H1 (cell line): Measurements from ENCODE around the gene DISP3. TPM values are rescaled to one million over a fixed set of nuclear protein-coding genes. Genes with fewer than 3 reads are reported as not detected.

Source experiments
- CEBPB ChIP-seq: IDR thresholded peaks from 2 replicates; pipeline ENCODE4 v1.6.1; 2012; ENCODE audit warnings: low read depth, low read length
- PHF8 ChIP-seq: fragments of 200-600 bp; sonication (generic); conservative IDR thresholded peaks from 2 replicates; pipeline ENCODE4 v1.7.1; 2012; ENCODE audit warnings: low read depth, mild to moderate bottlenecking, inconsistent platforms, low read length, moderate library complexity
- RBBP5 ChIP-seq: IDR thresholded peaks from 2 replicates; pipeline ENCODE4 v1.7.1; 2012; ENCODE audit warnings: low read depth, mild to moderate bottlenecking, inconsistent platforms, low read length, moderate library complexity, borderline replicate concordance
- RXRA ChIP-seq: IDR thresholded peaks from 2 replicates; pipeline ENCODE4 v1.6.1; 2011; ENCODE audit warnings: low read depth, mild to moderate bottlenecking, low read length, moderate library complexity; ENCODE audit not compliant: insufficient read depth
- SP2 ChIP-seq: IDR thresholded peaks from 2 replicates; pipeline ENCODE4 v1.6.1; 2012; ENCODE audit warnings: mild to moderate bottlenecking, low read length, inconsistent platforms
- polyA plus RNA-seq, 7 experiments: library from polyadenylated mRNA; depleted of rRNA in 3 of 7; stranded (reverse) in 5 of 7; unstranded in 2 of 7; fragments of >200 nt in 5 of 7; fragments of 200-250 nt in 2 of 7; gene quantifications; 1 replicate in 5 of 7; 2 replicates in 1 of 7; 4 replicates in 1 of 7; pipeline versions ENCODE4 v1.2.1 to v1.2.3, GENCODE V29; 2011 to 2013; ENCODE audit warnings: missing spikeins in 2 of 7, mixed read lengths in 2 of 7
- total RNA-seq: library from RNA; stranded (reverse); fragmentation: NEBNext Ultra II Directional; extraction: Animal tissue kit (Norgen Biotek cat#: 25700); gene quantifications from 2 replicates; pipeline ENCODE4 v1.2.1, GENCODE V29; 2021
- TF ChIP-seq, protein P1 (sequence below): IDR thresholded peaks from 2 replicates; pipeline ENCODE4 v1.6.1; 2012; ENCODE audit warnings: low read length, inconsistent platforms
- TF ChIP-seq, protein P2 (sequence below): IDR thresholded peaks from 2 replicates; pipeline ENCODE4 v1.6.1; 2011; ENCODE audit warnings: low read length, improper control_type of control experiment

The DISP3 gene
- total and polyA plus RNA-seq, 2 of the 8 experiments (the other 6 are each of a cell fraction or from before 2014, with no cell fraction given): 3.4 to 4.6 TPM

DNA sequence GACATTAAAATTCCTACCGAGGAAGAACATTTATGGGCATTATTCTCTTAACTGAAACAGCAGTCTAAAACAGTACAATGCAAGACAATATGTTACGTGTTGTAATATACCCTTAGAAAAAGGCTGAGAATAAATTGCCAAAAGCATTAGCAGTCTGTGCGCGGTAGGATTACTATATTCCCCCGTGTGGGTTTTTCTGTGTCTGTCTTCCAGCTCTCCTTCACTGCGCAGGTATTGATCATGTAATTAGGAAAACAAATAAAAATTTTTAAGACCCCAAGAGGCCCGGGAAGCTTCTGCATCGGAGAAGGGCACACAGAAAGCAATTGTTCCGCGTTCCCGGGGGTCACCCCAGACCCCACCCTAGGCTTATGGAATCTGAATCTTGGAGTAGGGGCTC, 106.4 kb downstream of the DISP3 start (continued):
- TF ChIP-seq, protein P1, sequence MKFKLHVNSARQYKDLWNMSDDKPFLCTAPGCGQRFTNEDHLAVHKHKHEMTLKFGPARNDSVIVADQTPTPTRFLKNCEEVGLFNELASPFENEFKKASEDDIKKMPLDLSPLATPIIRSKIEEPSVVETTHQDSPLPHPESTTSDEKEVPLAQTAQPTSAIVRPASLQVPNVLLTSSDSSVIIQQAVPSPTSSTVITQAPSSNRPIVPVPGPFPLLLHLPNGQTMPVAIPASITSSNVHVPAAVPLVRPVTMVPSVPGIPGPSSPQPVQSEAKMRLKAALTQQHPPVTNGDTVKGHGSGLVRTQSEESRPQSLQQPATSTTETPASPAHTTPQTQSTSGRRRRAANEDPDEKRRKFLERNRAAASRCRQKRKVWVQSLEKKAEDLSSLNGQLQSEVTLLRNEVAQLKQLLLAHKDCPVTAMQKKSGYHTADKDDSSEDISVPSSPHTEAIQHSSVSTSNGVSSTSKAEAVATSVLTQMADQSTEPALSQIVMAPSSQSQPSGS: no peak
- no peak for TF ChIP-seq RXRA
- TF ChIP-seq, protein P2, sequence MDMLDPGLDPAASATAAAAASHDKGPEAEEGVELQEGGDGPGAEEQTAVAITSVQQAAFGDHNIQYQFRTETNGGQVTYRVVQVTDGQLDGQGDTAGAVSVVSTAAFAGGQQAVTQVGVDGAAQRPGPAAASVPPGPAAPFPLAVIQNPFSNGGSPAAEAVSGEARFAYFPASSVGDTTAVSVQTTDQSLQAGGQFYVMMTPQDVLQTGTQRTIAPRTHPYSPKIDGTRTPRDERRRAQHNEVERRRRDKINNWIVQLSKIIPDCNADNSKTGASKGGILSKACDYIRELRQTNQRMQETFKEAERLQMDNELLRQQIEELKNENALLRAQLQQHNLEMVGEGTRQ: no peak
- TF ChIP-seq PHF8: no peak
- no peak for TF ChIP-seq RBBP5
- TF ChIP-seq SP2: no peak
- TF ChIP-seq CEBPB: no peak
- TF ChIP-seq, all 59 proteins: peak for 0

Other genes starting within 250 kb of the DISP3 start
- gene MTOR, start 216.6 kb upstream of the DISP3 start, total RNA-seq: 75.7 and 76.8 TPM in 2 replicates
- 43.6 and 44.2 TPM in 2 replicates for gene MTOR, start 216.6 kb upstream of the DISP3 start, polyA plus RNA-seq (2011; rRNA removed)
- gene UBIAD1, start 206.0 kb upstream of the DISP3 start, total RNA-seq: 22.7 and 23.4 TPM in 2 replicates
- 26.6 and 32.4 TPM in 2 replicates for gene UBIAD1, start 206.0 kb upstream of the DISP3 start, polyA plus RNA-seq (2011; rRNA removed)
- gene FBXO2, start 175.3 kb downstream of the DISP3 start, total RNA-seq: 51.3 and 55.5 TPM in 2 replicates
- gene FBXO2, start 175.3 kb downstream of the DISP3 start, polyA plus RNA-seq (2011; rRNA removed): 57.9 and 99.1 TPM in 2 replicates
- gene FBXO44, start 175.7 kb downstream of the DISP3 start, total RNA-seq: 27.2 and 29.2 TPM in 2 replicates
- 27.0 and 43.0 TPM in 2 replicates for gene FBXO44, start 175.7 kb downstream of the DISP3 start, polyA plus RNA-seq (2011; rRNA removed)
- 0.29 and 0.54 TPM in 2 replicates for gene FBXO6, start 185.0 kb downstream of the DISP3 start, total RNA-seq
- gene FBXO6, start 185.0 kb downstream of the DISP3 start, polyA plus RNA-seq (2011; rRNA removed): 0.86 and 1.2 TPM in 2 replicates
- 310 and 314 TPM in 2 replicates for gene MAD2L2, start 202.0 kb downstream of the DISP3 start, total RNA-seq
- gene MAD2L2, start 202.0 kb downstream of the DISP3 start, polyA plus RNA-seq (2011; rRNA removed): 469 and 710 TPM in 2 replicates
- 17.6 and 18.9 TPM in 2 replicates for gene DRAXIN, start 212.6 kb downstream of the DISP3 start, total RNA-seq
- gene DRAXIN, start 212.6 kb downstream of the DISP3 start, polyA plus RNA-seq (2011; rRNA removed): 4.6 and 4.8 TPM in 2 replicates